Measurements from ENCODE around the gene TRIO. TPM values are rescaled to one million over a fixed set of nuclear protein-coding genes. Genes with fewer than 3 reads are reported as not detected.

TRIO gene
- total RNA-seq, 4 donors from 2014 or later = 112 to 155 (median 145) TPM

GRCh38 chr5:14509556-14509955, 366.4 kb downstream of the TRIO start:
- 83% methylated on average over 11 of the region's 11 CpGs for WGBS
- TF ChIP-seq EP300 (IDR thresholded peaks at IDR 0.05) (no peak), POLR2A (IDR thresholded peaks at IDR 0.05; ENCODE audit: low read depth) (no peak), POLR2AphosphoS5 (IDR thresholded peaks at IDR 0.05) (no peak), CTCF (IDR thresholded peaks at IDR 0.05) (no peak)
- Histone ChIP-seq H3K4me1 (no peaks in the 10 kb centered on the region), H3K27me3 (no peaks in the 10 kb centered on the region), H3K27ac (replicated peaks in 1 of 4) (no peak overlapping the region), H3K9me3 (no peaks in the 10 kb centered on the region), H3K36me3 (peaks cover 31 to 48% (median 46%) of the 10 kb centered on the region in 4 donors), H3K4me3 (no peak overlapping the region)
- intact Hi-C loops (cut with DNase I) = no loop called here
- no peak for DNase-seq (ENCODE audit: extremely low spot score)

GRCh38 chr5:14510156-14510734, 367.1 kb downstream of the TRIO start:
- H3K36me3 ChIP-seq = peaks cover 26 to 41% (median 39%) of the 10 kb centered on the region in 4 donors
- TF ChIP-seq POLR2AphosphoS5 (IDR thresholded peaks at IDR 0.05) (no peak), CTCF (IDR thresholded peaks at IDR 0.05) (no peak), POLR2A (IDR thresholded peaks at IDR 0.05; ENCODE audit: low read depth) (no peak), EP300 (IDR thresholded peaks at IDR 0.05) (no peak)
- H3K27ac ChIP-seq (replicated peaks in 1 of 4) = no peak overlapping the region
- no peaks in the 10 kb centered on the region for H3K27me3 ChIP-seq
- no peak overlapping the region for H3K4me3 ChIP-seq
- no peaks in the 10 kb centered on the region for H3K9me3 ChIP-seq
- 83% methylated on average over 9 of the region's 11 CpGs for WGBS
- no peaks in the 10 kb centered on the region for H3K4me1 ChIP-seq
- intact Hi-C loops (cut with DNase I) = no loop called here
- no peak for DNase-seq (ENCODE audit: extremely low spot score)

- intact Hi-C loops (cut with DNase I) = no loop called here
- WGBS = 92% methylated on average over 6 of the region's 6 CpGs
- TF ChIP-seq CTCF (IDR thresholded peaks at IDR 0.05) (no peak), EP300 (IDR thresholded peaks at IDR 0.05) (no peak), POLR2AphosphoS5 (IDR thresholded peaks at IDR 0.05) (no peak), POLR2A (IDR thresholded peaks at IDR 0.05; ENCODE audit: low read depth) (no peak)
- H3K36me3 ChIP-seq = peaks cover 26 to 35% (median 33%) of the 10 kb centered on the region in 4 donors
- H3K27ac ChIP-seq (replicated peaks in 1 of 4) = no peak overlapping the region
- H3K4me3 ChIP-seq = no peak overlapping the region
- no peaks in the 10 kb centered on the region for H3K9me3 ChIP-seq
- no peaks in the 10 kb centered on the region for H3K27me3 ChIP-seq
- no peak for DNase-seq (ENCODE audit: extremely low spot score)
- H3K4me1 ChIP-seq = no peaks in the 10 kb centered on the region
These were observed 367.7 kb downstream of the TRIO start for GRCh38 chr5:14510880-14511279.

- TF ChIP-seq POLR2A (IDR thresholded peaks at IDR 0.05; ENCODE audit: low read depth) (no peak), CTCF (IDR thresholded peaks at IDR 0.05) (no peak), EP300 (IDR thresholded peaks at IDR 0.05) (no peak), POLR2AphosphoS5 (IDR thresholded peaks at IDR 0.05) (no peak)
- no peaks in the 10 kb centered on the region for H3K9me3 ChIP-seq
- H3K4me1 ChIP-seq = no peaks in the 10 kb centered on the region
- H3K36me3 ChIP-seq = peaks cover 13 to 18% (median 16%) of the 10 kb centered on the region in 4 donors
- H3K4me3 ChIP-seq = no peak overlapping the region
- intact Hi-C loops (cut with DNase I) = no loop called here
- 66% methylated on average over 7 of the region's 7 CpGs for WGBS
- no peaks in the 10 kb centered on the region for H3K27me3 ChIP-seq
- DNase-seq (ENCODE audit: extremely low spot score) = no peak
- H3K27ac ChIP-seq (replicated peaks in 1 of 4) = no peak overlapping the region
These were observed 369.4 kb downstream of the TRIO start for GRCh38 chr5:14512574-14512973.

GRCh38 chr5:14513266-14513665, 370.1 kb downstream of the TRIO start:
- TF ChIP-seq CTCF (IDR thresholded peaks at IDR 0.05) = no peak
- TF ChIP-seq EP300 (IDR thresholded peaks at IDR 0.05) = no peak
- TF ChIP-seq POLR2AphosphoS5 (IDR thresholded peaks at IDR 0.05) = no peak
- no peak for TF ChIP-seq POLR2A (IDR thresholded peaks at IDR 0.05; ENCODE audit: low read depth)
- WGBS = 75% methylated on average over 12 of the region's 12 CpGs
- Histone ChIP-seq H3K27me3 (no peaks in the 10 kb centered on the region), H3K4me3 (no peak overlapping the region), H3K9me3 (no peaks in the 10 kb centered on the region), H3K36me3 (peaks cover 7 to 11% (median 9%) of the 10 kb centered on the region in 4 donors), H3K4me1 (no peaks in the 10 kb centered on the region), H3K27ac (replicated peaks in 1 of 4) (no peak overlapping the region)
- DNase-seq (ENCODE audit: extremely low spot score) = no peak
- intact Hi-C loops (cut with DNase I) = no loop called here
